ENCODE measurements around the gene OXGR1. TPM values are rescaled to one million over a fixed set of nuclear protein-coding genes. Genes with fewer than 3 reads are reported as not detected.

Gene OXGR1
- total and polyA plus RNA-seq, 2 of the 4 experiments (the other 2 are of a cell fraction): not detected

GRCh38 chr13:97011446-97012131 is 17.3 kb upstream of the OXGR1 start:
- no peak overlapping the region for H3K27ac ChIP-seq (ENCODE audit: insufficient read depth, low read length)
- dilution Hi-C loops (cut with HindIII; ENCODE audit: low sequenced_read_pairs, unreplicated experiment) (no loop called here), in situ Hi-C loops (cut with MboI; ENCODE audit: low sequenced_read_pairs) (loop anchor here (10.0 kb wide), 1 partner anchor 793 kb away; no protein-coding TSS in a partner anchor), intact Hi-C loops (cut with micrococcal nuclease) (no loop called here)
- no peak overlapping the region for H4K8ac ChIP-seq (ENCODE audit: low read depth in 2 of 2, low read length in 2 of 2)
- H3K27me3 ChIP-seq (ENCODE audit: control insufficient read depth, insufficient read depth, low read length): peaks cover 10% of the 10 kb centered on the region
- H4K91ac ChIP-seq (ENCODE audit: insufficient read depth, low read depth, low read length): no peak overlapping the region
- H3K79me1 ChIP-seq (ENCODE audit: low read depth in 1 of 2, low read length in 2 of 2): no peaks in the 10 kb centered on the region
- no peak for DNase-seq
- H2BK15ac ChIP-seq (ENCODE audit: low read depth, low read length): no peak overlapping the region
- no peaks in the 10 kb centered on the region for H3K9me3 ChIP-seq (ENCODE audit: control insufficient read depth, insufficient read depth, low read length)
- BruUV-seq (replicated peaks): no TSS peak
- no peak overlapping the region for H3K56ac ChIP-seq (ENCODE audit: extremely low read depth, insufficient read depth, low read length)
- no peak overlapping the region for H3K4me2 ChIP-seq (ENCODE audit: low read depth, low read length)
- no peak overlapping the region for H3K18ac ChIP-seq (ENCODE audit: low read depth, low read length)
- no peaks in the 10 kb centered on the region for H3K4me1 ChIP-seq (ENCODE audit: control insufficient read depth, insufficient read depth, low read length)
- H3K36me3 ChIP-seq (ENCODE audit: control insufficient read depth, insufficient read depth, low read length): no peaks in the 10 kb centered on the region
- no peak overlapping the region for H2AFZ ChIP-seq (replicated peaks; ENCODE audit: low read length, poor library complexity)
- no peaks in the 10 kb centered on the region for H4K20me1 ChIP-seq (ENCODE audit: insufficient read depth, low read length)
- no peak overlapping the region for H3K14ac ChIP-seq (replicated peaks; ENCODE audit: low read depth, low read length)
- H3K9ac ChIP-seq (ENCODE audit: low read depth, low read length): no peak overlapping the region
- H2AK5ac ChIP-seq (ENCODE audit: low read depth, low read length): no peak overlapping the region
- H4K5ac ChIP-seq (ENCODE audit: low read depth, low read length): no peak overlapping the region
- H3K9me1 ChIP-seq (ENCODE audit: insufficient read depth, low read length): no peaks in the 10 kb centered on the region
- H3K4me3 ChIP-seq (ENCODE audit: insufficient read depth, low read depth, low read length): no peak overlapping the region
- H2AK9ac ChIP-seq (replicated peaks; ENCODE audit: low read depth, low read length, poor library complexity): no peak overlapping the region
- ATAC-seq (ENCODE audit: low read depth): no peak
- 100% methylated on average over 1 of the region's 5 CpGs; no CpG with 5 or more reads in 1 of the 2 experiments for WGBS, 2 experiments (ENCODE audit: extremely low coverage in 2 of 2, insufficient read length in 1 of 2)
- TF ChIP-seq MAZ (IDR thresholded peaks at IDR 0.05; ENCODE audit: borderline replicate concordance, low read depth, low read length) (no peak), RFX5 (IDR thresholded peaks at IDR 0.05; ENCODE audit: low read depth, low read length) (no peak), SMC3 (IDR thresholded peaks at IDR 0.05; ENCODE audit: low read depth, low read length) (no peak)
- no peak overlapping the region for H2BK20ac ChIP-seq (ENCODE audit: low read depth, low read length)
- H3K4ac ChIP-seq (ENCODE audit: low read depth, low read length): no peak overlapping the region
- POLR2A ChIA-PET (ENCODE audit: unreplicated experiment): no interaction called here
- CTCF ChIA-PET: no interaction called here
- no peak overlapping the region for H2BK5ac ChIP-seq (ENCODE audit: low read depth, low read length, poor library complexity, severe bottlenecking)
- H2BK120ac ChIP-seq (ENCODE audit: low read depth, low read length): no peak overlapping the region
- no peak overlapping the region for H3K23ac ChIP-seq (ENCODE audit: low read depth, low read length)
